Fibroblast of villous mesenchyme (primary cell): Measurements from ENCODE around the gene RUSF1. TPM values are rescaled to one million over a fixed set of nuclear protein-coding genes. Genes with fewer than 3 reads are reported as not detected.

ENCODE experiments used
- DNase-seq: peaks from one replicate; pipeline ENCODE4 v3.0.0-alpha.2; 2010; ENCODE audit warnings: low read depth
- H3K4me3 ChIP-seq: 2 replicates; pipeline ENCODE4 v1.5.1; 2011; ENCODE audit warnings: low read depth, mild to moderate bottlenecking, low read length
- CTCF ChIP-seq: IDR thresholded peaks from 2 replicates; pipeline ENCODE4 v1.5.1; 2012; ENCODE audit warnings: low read depth, mild to moderate bottlenecking, low read length; ENCODE audit not compliant: insufficient read depth
- total RNA-seq: library from RNA; depleted of rRNA; stranded (reverse); fragments of >200 nt; gene quantifications from 2 replicates; pipeline ENCODE4 v1.2.3, GENCODE V29; 2012

The RUSF1 gene
- total RNA-seq, 1 donor, result 52.2 TPM

DNA sequence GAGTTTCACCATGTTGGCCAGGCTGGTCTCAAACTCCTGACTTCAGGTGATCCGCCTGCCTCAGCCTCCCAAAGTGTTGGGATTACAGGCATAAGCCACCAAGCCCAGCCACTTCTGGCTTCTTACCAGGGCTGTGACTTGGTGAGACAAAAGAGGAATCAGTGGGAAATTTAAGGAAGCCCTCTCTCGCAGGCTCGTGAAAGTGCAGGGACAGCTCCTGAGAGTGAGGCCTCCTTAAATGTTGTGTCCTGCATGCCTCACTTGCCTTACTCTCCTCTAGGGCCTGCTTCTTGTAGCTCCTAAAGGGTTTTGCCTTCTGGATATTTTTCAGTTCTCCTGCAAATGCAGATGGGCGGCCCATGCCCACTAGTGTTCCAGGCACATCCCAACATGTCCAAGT is 24.7 kb upstream of the RUSF1 start:
- H3K4me3 ChIP-seq, result no peak overlapping the region
- no peak for TF ChIP-seq CTCF
- DNase-seq, result no peak

DNA sequence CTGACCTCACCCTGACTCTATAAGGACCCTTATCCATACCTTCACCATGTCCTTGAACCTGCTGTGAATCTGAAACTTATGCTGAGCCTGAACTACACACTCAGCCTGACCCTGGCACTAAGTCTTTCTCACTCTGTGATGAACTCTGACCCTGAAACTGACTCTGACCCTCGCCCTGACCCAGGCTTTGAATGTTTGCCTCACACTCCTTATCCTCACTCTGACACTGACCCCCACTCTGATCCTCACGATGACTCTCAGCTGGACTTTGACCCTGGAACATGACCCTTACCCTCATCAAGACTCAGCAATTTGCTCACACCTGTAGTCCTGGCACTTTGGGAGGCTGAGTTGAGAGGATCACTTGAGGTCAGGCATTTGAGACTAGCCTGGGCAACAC is 23.9 kb upstream of the RUSF1 start:
- no peak for TF ChIP-seq CTCF
- no peak for DNase-seq
- no peak overlapping the region for H3K4me3 ChIP-seq

GRCh38 chr16:31531096-31531495 is 22.9 kb upstream of the RUSF1 start:
- no peak overlapping the region for H3K4me3 ChIP-seq

GRCh38 chr16:31530405-31530804 is 22.2 kb upstream of the RUSF1 start:
- TF ChIP-seq CTCF, result no peak

More at GRCh38 chr16:31531096-31531495, 22.9 kb upstream of the RUSF1 start:
- no peak for TF ChIP-seq CTCF
- no peak for DNase-seq

DNA sequence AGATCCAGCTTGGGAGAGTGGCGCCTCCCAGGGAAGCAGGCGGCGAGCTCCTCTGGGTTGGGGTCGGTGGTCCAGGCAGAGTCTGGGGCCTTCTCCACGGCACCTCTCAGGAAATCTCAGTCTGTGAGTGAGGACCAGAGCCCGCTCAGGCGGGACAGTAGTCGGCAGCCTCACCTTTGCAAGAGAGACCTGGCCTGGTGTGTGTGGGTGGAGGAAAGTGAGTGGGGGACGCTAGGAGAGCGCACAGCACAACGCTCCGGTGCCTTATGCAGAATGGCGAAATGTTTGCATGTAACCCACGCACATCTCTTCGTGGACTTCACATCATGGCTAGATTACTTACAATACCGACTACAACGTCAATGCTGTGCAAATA is 21.7 kb upstream of the RUSF1 start:
- no peak for DNase-seq
- H3K4me3 ChIP-seq, result no peak overlapping the region

More at GRCh38 chr16:31530405-31530804, 22.2 kb upstream of the RUSF1 start:
- DNase-seq, result no peak
- H3K4me3 ChIP-seq, result no peak overlapping the region

GRCh38 chr16:31529108-31529936 is 21.1 kb upstream of the RUSF1 start:
- no peak for TF ChIP-seq CTCF
- peak; percentile 2 for DNase-seq
- peak overlapping the region; percentile 9 for H3K4me3 ChIP-seq

More for the DNA sequence above, 21.7 kb upstream of the RUSF1 start:
- no peak for TF ChIP-seq CTCF
